H9 (cell line): Measurements from ENCODE around the gene FAM237A. TPM values are rescaled to one million over a fixed set of nuclear protein-coding genes. Genes with fewer than 3 reads are reported as not detected.

Experiments used
- DNase-seq: peaks from one replicate; pipeline ENCODE4 v3.0.0-alpha.2; 2017
- H2AFZ ChIP-seq: one replicate; pipeline ENCODE4 v1.6.1; 2013; ENCODE audit warnings: mild to moderate bottlenecking, low read length, control low read depth, moderate library complexity
- H2AK5ac ChIP-seq: 2 replicates; pipeline ENCODE4 v1.6.1; 2013; ENCODE audit warnings: low read length, control low read depth, mixed read lengths; ENCODE audit not compliant: insufficient read length
- H2BK120ac ChIP-seq: one replicate; pipeline ENCODE4 v1.6.1; 2013; ENCODE audit warnings: low read depth, mild to moderate bottlenecking, low read length, control low read depth, inconsistent platforms; ENCODE audit not compliant: poor library complexity, severe bottlenecking
- H2BK12ac ChIP-seq: 2 replicates; pipeline ENCODE4 v1.6.1; 2013; ENCODE audit warnings: low read length, control low read depth, mixed read lengths, low read depth; ENCODE audit not compliant: insufficient read length
- H2BK15ac ChIP-seq: 2 replicates; pipeline ENCODE4 v1.6.1; 2013; ENCODE audit warnings: low read depth, low read length, control low read depth
- H2BK20ac ChIP-seq: one replicate; pipeline ENCODE4 v1.6.1; 2013; ENCODE audit warnings: low read depth, mild to moderate bottlenecking, low read length, control low read depth, inconsistent platforms; ENCODE audit not compliant: poor library complexity, severe bottlenecking
- H2BK5ac ChIP-seq: 2 replicates; pipeline ENCODE4 v1.6.1; 2013; ENCODE audit warnings: low read length, control low read depth, mixed read lengths; ENCODE audit not compliant: insufficient read length
- H3K14ac ChIP-seq: 2 replicates; pipeline ENCODE4 v1.6.1; 2013; ENCODE audit warnings: low read length, control low read depth; ENCODE audit not compliant: insufficient read depth
- H3K18ac ChIP-seq: 2 replicates; pipeline ENCODE4 v1.6.1; 2013; ENCODE audit warnings: low read depth, mild to moderate bottlenecking, mixed read lengths, low read length, control low read depth; ENCODE audit not compliant: insufficient read length
- H3K23ac ChIP-seq: 2 replicates; pipeline ENCODE4 v1.6.1; 2013; ENCODE audit warnings: low read length, control low read depth, mixed read lengths, low read depth; ENCODE audit not compliant: insufficient read length
- H3K23me2 ChIP-seq: 2 replicates; pipeline ENCODE4 v1.6.1; 2013; ENCODE audit warnings: low read depth, mild to moderate bottlenecking, mixed read lengths, low read length, control low read depth; ENCODE audit not compliant: insufficient read length, poor library complexity, severe bottlenecking
- H3K27ac ChIP-seq: 2 replicates; pipeline ENCODE4 v1.5.1; 2013; ENCODE audit warnings: low read length, control low read depth, mixed read lengths, low read depth; ENCODE audit not compliant: insufficient read length
- H3K27me3 ChIP-seq: 2 replicates; pipeline ENCODE4 v1.6.1; 2013; ENCODE audit warnings: low read length, control low read depth, inconsistent platforms; ENCODE audit not compliant: insufficient read depth
- H3K4ac ChIP-seq: 2 replicates; pipeline ENCODE4 v1.6.1; 2013; ENCODE audit warnings: low read depth, mild to moderate bottlenecking, control low read depth, inconsistent platforms, low read length, moderate library complexity
- H3K4me1 ChIP-seq: 2 replicates; pipeline ENCODE4 v1.6.1; 2013; ENCODE audit warnings: low read length, control low read depth, inconsistent platforms; ENCODE audit not compliant: insufficient read depth
- H3K4me2 ChIP-seq: 2 replicates; pipeline ENCODE4 v1.6.1; 2013; ENCODE audit warnings: low read length, control low read depth, mixed read lengths; ENCODE audit not compliant: insufficient read length, insufficient read depth
- H3K56ac ChIP-seq: 2 replicates; pipeline ENCODE4 v1.6.1; 2013; ENCODE audit warnings: low read depth, mild to moderate bottlenecking, mixed read lengths, low read length, control low read depth; ENCODE audit not compliant: insufficient read length
- H3K79me1 ChIP-seq: 2 replicates; pipeline ENCODE4 v1.6.1; 2013; ENCODE audit warnings: low read depth, mild to moderate bottlenecking, moderate library complexity, low read length, control low read depth, inconsistent platforms; ENCODE audit not compliant: insufficient read depth, poor library complexity, severe bottlenecking
- H3K79me2 ChIP-seq: 2 replicates; pipeline ENCODE4 v1.6.1; 2013; ENCODE audit warnings: low read length, control low read depth, inconsistent platforms; ENCODE audit not compliant: insufficient read depth
- H3K9ac ChIP-seq: 2 replicates; pipeline ENCODE4 v1.6.1; 2013; ENCODE audit warnings: low read length, control low read depth, mixed read lengths; ENCODE audit not compliant: insufficient read length; ENCODE audit errors: extremely low read depth
- H3K9me3 ChIP-seq: one replicate; pipeline ENCODE4 v1.6.1; 2013; ENCODE audit warnings: low read depth, low read length, inconsistent platforms; ENCODE audit not compliant: control insufficient read depth
- H3T11ph ChIP-seq: one replicate; pipeline ENCODE4 v1.6.1; 2013; ENCODE audit warnings: mild to moderate bottlenecking, low read length, control low read depth, inconsistent platforms
- H4K20me1 ChIP-seq: one replicate; pipeline ENCODE4 v1.6.1; 2013; ENCODE audit not compliant: control insufficient read depth, insufficient read length, insufficient read depth
- H4K5ac ChIP-seq: 2 replicates; pipeline ENCODE4 v1.6.1; 2013; ENCODE audit warnings: low read depth, mild to moderate bottlenecking, mixed read lengths, low read length, control low read depth; ENCODE audit not compliant: insufficient read length
- H4K8ac ChIP-seq: replicated peaks from 2 replicates; pipeline ENCODE4 v1.6.1; 2013; ENCODE audit warnings: low read length, control low read depth, mixed read lengths, low read depth; ENCODE audit not compliant: insufficient read length
- H4K91ac ChIP-seq: 2 replicates; pipeline ENCODE4 v1.6.1; 2013; ENCODE audit warnings: low read depth, mild to moderate bottlenecking, moderate library complexity, mixed read lengths, low read length, control low read depth; ENCODE audit not compliant: insufficient read length
- H3K27ac Mint-ChIP-seq, 3 experiments: 2 replicates in 2 of 3; 3 replicates in 1 of 3; pipeline ENCODE4 v1.8.0; 2020 to 2021; ENCODE audit warnings: mixed read lengths in 3 of 3, mild to moderate bottlenecking in 1 of 3, moderate library complexity in 1 of 3
- H3K27me3 Mint-ChIP-seq: 2 replicates; pipeline ENCODE4 v1.8.0; 2021; ENCODE audit warnings: low read depth, mild to moderate bottlenecking, moderate library complexity, mixed read lengths
- H3K36me3 Mint-ChIP-seq, 3 experiments: 2 replicates in 2 of 3; 3 replicates in 1 of 3; pipeline ENCODE4 v1.8.0; 2020 to 2021; ENCODE audit warnings: low read depth in 3 of 3, mixed read lengths in 3 of 3; ENCODE audit not compliant: insufficient read depth in 1 of 3
- H3K4me1 Mint-ChIP-seq, 2 experiments: 2 replicates each; pipeline ENCODE4 v1.8.0; 2020; ENCODE audit warnings: mixed read lengths in 2 of 2
- H3K4me3 Mint-ChIP-seq, 2 experiments: 2 replicates in 1 of 2; 3 replicates in 1 of 2; pipeline ENCODE4 v1.8.0; 2020 to 2021; ENCODE audit warnings: mild to moderate bottlenecking in 2 of 2, mixed read lengths in 2 of 2, moderate library complexity in 1 of 2
- H3K9me3 Mint-ChIP-seq, 2 experiments: 2 replicates in 1 of 2; 3 replicates in 1 of 2; pipeline ENCODE4 v1.8.0; 2020; ENCODE audit warnings: mild to moderate bottlenecking in 2 of 2, mixed read lengths in 2 of 2, moderate library complexity in 1 of 2
- WGBS: extraction: QIAGEN DNeasy Blood & Tissue Kit; methylation state at CpG from one replicate; pipeline ENCODE4 v1.1.7; 2013; ENCODE audit warnings: missing lambda C conversion rate, low lambda C conversion rate, mixed read lengths; ENCODE audit not compliant: insufficient read length; ENCODE audit errors: extremely low coverage; 5-methylcytosine and 5-hydroxymethylcytosine counted together
- total RNA-seq: library from RNA; stranded (reverse); gene quantifications from 2 replicates; pipeline ENCODE4 v1.2.1, GENCODE V29; 2021
- TF ChIP-seq, protein P1 (sequence below): fragments of 200-600 bp; sonication (generic); conservative IDR thresholded peaks from 3 replicates; pipeline ENCODE4 v1.8.0; 2021; ENCODE audit warnings: antibody characterized with exemption, mild to moderate bottlenecking

FAM237A gene
- total RNA-seq, 1 experiment from 2014 or later, result not detected

DNA sequence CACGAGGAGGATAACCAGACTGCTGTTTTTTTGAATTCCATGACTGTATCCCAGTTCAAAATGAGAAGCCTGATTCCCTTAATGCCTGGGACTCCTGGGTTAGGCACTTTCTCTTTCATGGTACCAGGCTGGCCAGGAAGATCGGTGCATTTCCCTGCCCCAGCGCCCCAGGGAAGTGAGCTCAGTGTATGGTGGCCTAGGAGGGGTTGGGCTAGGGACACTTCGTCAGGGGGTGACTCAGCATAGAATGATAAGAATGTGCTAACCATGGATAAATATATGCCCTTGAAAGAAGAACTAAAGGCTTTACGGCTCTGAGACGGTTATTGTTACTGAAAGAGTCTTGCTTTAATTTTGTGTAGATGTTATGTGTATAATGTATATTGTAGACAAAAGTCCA, 27.5 kb upstream of the FAM237A start:
- Mint-ChIP-seq H3K4me1 (peaks cover 5 to 9% of the 10 kb centered on the region in 2 experiments), H3K9me3 (no peaks in the 10 kb centered on the region), H3K36me3 (peaks cover 2 to 11% (median 7%) of the 10 kb centered on the region in 3 experiments; a peak in 5 of 7 replicates), H3K27ac (no peak overlapping the region), H3K27me3 (no peaks in the 10 kb centered on the region), H3K4me3 (peak overlapping the region in 1 of 2 experiments; percentile 32; a peak in 1 of 5 replicates)
- Histone ChIP-seq H3K79me1 (no peaks in the 10 kb centered on the region), H2AK5ac (no peak overlapping the region), H3K56ac (no peak overlapping the region), H4K5ac (no peak overlapping the region), H3K14ac (no peak overlapping the region), H2BK12ac (no peak overlapping the region), H3K27ac (no peak overlapping the region), H2BK15ac (no peak overlapping the region), H4K20me1 (no peaks in the 10 kb centered on the region), H3K79me2 (no peaks in the 10 kb centered on the region), H3K23me2 (no peaks in the 10 kb centered on the region), H2AFZ (no peak overlapping the region), H2BK120ac (no peak overlapping the region), H2BK20ac (no peak overlapping the region), H2BK5ac (no peak overlapping the region), H3K23ac (no peak overlapping the region), H4K8ac (no peak overlapping the region), H4K91ac (no peak overlapping the region), H3K9ac (no peak overlapping the region), H3K4ac (no peak overlapping the region), H3K18ac (no peak overlapping the region), H3K4me1 (no peaks in the 10 kb centered on the region), H3T11ph (no peak overlapping the region), H3K27me3 (no peaks in the 10 kb centered on the region), H3K9me3 (no peaks in the 10 kb centered on the region), H3K4me2 (no peak overlapping the region)
- no peak for DNase-seq
- WGBS, result no CpG with 5 or more reads among the region's 6 CpGs
- TF ChIP-seq, protein P1, sequence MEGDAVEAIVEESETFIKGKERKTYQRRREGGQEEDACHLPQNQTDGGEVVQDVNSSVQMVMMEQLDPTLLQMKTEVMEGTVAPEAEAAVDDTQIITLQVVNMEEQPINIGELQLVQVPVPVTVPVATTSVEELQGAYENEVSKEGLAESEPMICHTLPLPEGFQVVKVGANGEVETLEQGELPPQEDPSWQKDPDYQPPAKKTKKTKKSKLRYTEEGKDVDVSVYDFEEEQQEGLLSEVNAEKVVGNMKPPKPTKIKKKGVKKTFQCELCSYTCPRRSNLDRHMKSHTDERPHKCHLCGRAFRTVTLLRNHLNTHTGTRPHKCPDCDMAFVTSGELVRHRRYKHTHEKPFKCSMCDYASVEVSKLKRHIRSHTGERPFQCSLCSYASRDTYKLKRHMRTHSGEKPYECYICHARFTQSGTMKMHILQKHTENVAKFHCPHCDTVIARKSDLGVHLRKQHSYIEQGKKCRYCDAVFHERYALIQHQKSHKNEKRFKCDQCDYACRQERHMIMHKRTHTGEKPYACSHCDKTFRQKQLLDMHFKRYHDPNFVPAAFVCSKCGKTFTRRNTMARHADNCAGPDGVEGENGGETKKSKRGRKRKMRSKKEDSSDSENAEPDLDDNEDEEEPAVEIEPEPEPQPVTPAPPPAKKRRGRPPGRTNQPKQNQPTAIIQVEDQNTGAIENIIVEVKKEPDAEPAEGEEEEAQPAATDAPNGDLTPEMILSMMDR, result no peak
